ENCODE results near the gene TMEM255A. TPM values are rescaled to one million over a fixed set of nuclear protein-coding genes. Genes with fewer than 3 reads are reported as not detected.
A peak's percentile ranks its signal among the peaks of the same experiment; 100 is the strongest.

Gene TMEM255A
- total and polyA plus RNA-seq, 2 of the 13 experiments (the other 11 are each of a cell fraction or from before 2014, with no cell fraction given), result 0.13 to 0.40 TPM

GRCh38 chrX:120251471-120252011 is 59.7 kb downstream of the TMEM255A start:
- intact Hi-C loops (cut with micrococcal nuclease; ENCODE audit: unreplicated experiment), result loop anchor here (5.0 kb wide), 2 partner anchors 36 to 364 kb away; no protein-coding TSS in a partner anchor
- H3K4me3 ChIP-seq (replicated peaks in 1 of 3; ENCODE audit: insufficient read depth in 1 of 3, low read depth in 2 of 3, low read length in 3 of 3), result peak overlapping the region; percentile 80 to 82 (median 80)
- H4K20me1 ChIP-seq (ENCODE audit: insufficient read depth, low read length), result no peaks in the 10 kb centered on the region
- CTCF ChIA-PET (ENCODE audit: low intra/inter-chr PET ratio, low total read pairs), result no interaction called here
- H3K27ac ChIP-seq (ENCODE audit: extremely low read length, insufficient read depth, low read length), result peak overlapping the region; percentile 86
- 0% methylated on average over 4 of the region's 28 CpGs for WGBS (ENCODE audit: low lambda C conversion rate)
- H3K4me1 ChIP-seq (ENCODE audit: insufficient read depth, low read length), result peaks cover 18% of the 10 kb centered on the region
- DNase-seq (ENCODE audit: low spot score) (peak; percentile 3), ATAC-seq (peak; percentile 38), FAIRE-seq (no peak)
- no peaks in the 10 kb centered on the region for H3K9me3 ChIP-seq (ENCODE audit: low read length)
- H3K79me2 ChIP-seq (ENCODE audit: insufficient read depth, low read length), result peaks cover 23% of the 10 kb centered on the region
- POLR2A ChIA-PET, result interaction anchor here (1.5 kb wide), 1 partner anchor 310 kb away, joined by 4 read pairs; the partner anchor contains the start of gene CUL4B
- peaks cover 0 to 16% of the 10 kb centered on the region in 2 experiments; a peak in 1 of 5 replicates for H3K36me3 ChIP-seq (replicated peaks in 1 of 2; ENCODE audit: control insufficient read depth in 1 of 2, insufficient read depth in 2 of 2, low read length in 2 of 2)
- in situ Hi-C loops (cut with HindIII; ENCODE audit: extremely low pct_ligation_motif_present, low pct_unique_long_range_greater_than_20kb), result no loop called here
- no peak overlapping the region for H2AFZ ChIP-seq (ENCODE audit: low read length)
- BruUV-seq (replicated peaks), result TSS peak; percentile 54
- no peaks in the 10 kb centered on the region for H3K27me3 ChIP-seq (ENCODE audit: control insufficient read depth in 1 of 2, insufficient read depth in 2 of 2, low read length in 2 of 2)
- H3K9ac ChIP-seq (ENCODE audit: insufficient read depth, low read depth, low read length), result peak overlapping the region; percentile 89
- peak overlapping the region; percentile 65 for H3K4me2 ChIP-seq (ENCODE audit: low read depth, low read length)
- no peak for TF ChIP-seq MTA1 (CRISPR knock-in tag; IDR thresholded peaks at IDR 0.05; ENCODE audit: borderline replicate concordance)
- TF ChIP-seq ZNF577 (CRISPR knock-in tag; IDR thresholded peaks at IDR 0.05; ENCODE audit: borderline replicate concordance, low read depth), result no peak
- TF ChIP-seq TBL1XR1 (IDR thresholded peaks at IDR 0.05; ENCODE audit: borderline replicate concordance, low read length, partially characterized antibody), result no peak
- no peak for TF ChIP-seq TCF12 (IDR thresholded peaks at IDR 0.05)
- TF ChIP-seq TCF12 (CRISPR knock-in tag; IDR thresholded peaks at IDR 0.05), result no peak
- TF ChIP-seq NCOA5 (CRISPR knock-in tag; IDR thresholded peaks at IDR 0.05), result no peak
- no peak for TF ChIP-seq HOXD1 (CRISPR knock-in tag; IDR thresholded peaks at IDR 0.05)
- TF ChIP-seq CREM (IDR thresholded peaks at IDR 0.05), result no peak
- no peak for TF ChIP-seq CREM (CRISPR knock-in tag; IDR thresholded peaks at IDR 0.05)
- TF ChIP-seq RFX3 (CRISPR knock-in tag; IDR thresholded peaks at IDR 0.05), result no peak
- TF ChIP-seq ARID4A (CRISPR knock-in tag; IDR thresholded peaks at IDR 0.05; ENCODE audit: borderline replicate concordance), result peak; percentile 15; the same call in 1 of the 2 replicates
- no peak for TF ChIP-seq HHEX (CRISPR knock-in tag; IDR thresholded peaks at IDR 0.05)
- TF ChIP-seq KMT2A (CRISPR knock-in tag; IDR thresholded peaks at IDR 0.05), result peak; percentile 52
- TF ChIP-seq RBAK (CRISPR knock-in tag; IDR thresholded peaks at IDR 0.05), result no peak
- TF ChIP-seq ZNF296 (CRISPR knock-in tag; conservative IDR thresholded peaks at IDR 0.05), result no peak
- no peak for TF ChIP-seq REST (IDR thresholded peaks at IDR 0.05; ENCODE audit: borderline replicate concordance in 1 of 2, low read depth in 1 of 2, low read length in 2 of 2)
- TF ChIP-seq MYNN (CRISPR knock-in tag; IDR thresholded peaks at IDR 0.05; ENCODE audit: low read depth), result no peak
